ENCODE data around the gene CACNA2D2.

DNA sequence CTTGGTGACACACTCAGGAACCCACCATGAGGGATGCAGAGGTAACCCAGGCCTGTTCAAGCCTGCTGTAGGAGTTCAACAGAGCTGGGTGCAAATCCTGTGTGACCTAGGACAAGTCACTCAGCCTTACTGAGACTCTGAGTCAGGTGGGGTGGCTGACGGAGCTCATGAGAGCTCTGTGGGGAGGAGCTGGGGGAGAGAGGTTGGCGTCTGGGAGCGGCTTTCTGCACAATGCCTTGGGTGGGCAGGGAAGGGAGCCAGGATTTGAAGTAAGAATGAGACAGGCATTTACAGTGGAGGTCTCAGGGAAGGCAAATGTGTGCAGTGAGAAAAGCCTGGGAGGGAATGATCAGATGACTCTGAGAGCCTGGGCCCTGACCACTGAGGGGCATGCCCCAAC, 45.8 kb upstream of the CACNA2D2 start:
- TF ChIP-seq POLR2A (IDR thresholded peaks at IDR 0.05) (no peak), CTCF (IDR thresholded peaks at IDR 0.05) (no peak)
